Hepatocyte (in vitro differentiated cells): ENCODE data around the gene TTC31. TPM values are rescaled to one million over a fixed set of nuclear protein-coding genes. Genes with fewer than 3 reads are reported as not detected.
A peak's percentile ranks its signal among the peaks of the same experiment; 100 is the strongest.

Experiments
- DNase-seq: peaks from one replicate; pipeline ENCODE4 v3.0.0-alpha.2; 2016; ENCODE audit warnings: low spot score
- H2AFZ ChIP-seq: fragments of 200-600 bp; sonication (generic); 2 replicates; pipeline ENCODE4 v1.6.0; 2016; ENCODE audit warnings: antibody characterized with exemption, mild to moderate bottlenecking
- H3K27ac ChIP-seq: fragments of 200-600 bp; sonication (generic); 2 replicates; pipeline ENCODE4 v1.5.1; 2016; ENCODE audit warnings: mild to moderate bottlenecking
- H3K27me3 ChIP-seq: fragments of 200-600 bp; sonication (generic); 2 replicates; pipeline ENCODE4 v1.6.1; 2016
- H3K36me3 ChIP-seq: fragments of 200-600 bp; sonication (generic); replicated peaks from 2 replicates; pipeline ENCODE4 v1.5.1; 2016; ENCODE audit warnings: low read depth; ENCODE audit not compliant: insufficient read depth
- H3K4me1 ChIP-seq: fragments of 200-600 bp; sonication (generic); 2 replicates; pipeline ENCODE4 v1.5.1; 2016; ENCODE audit warnings: mild to moderate bottlenecking, moderate library complexity; ENCODE audit not compliant: insufficient read depth
- H3K4me2 ChIP-seq: fragments of 200-600 bp; sonication (generic); 2 replicates; pipeline ENCODE4 v1.6.0; 2016
- H3K4me3 ChIP-seq: fragments of 200-600 bp; sonication (generic); 2 replicates; pipeline ENCODE4 v1.5.1; 2016; ENCODE audit warnings: mild to moderate bottlenecking
- H3K79me2 ChIP-seq: fragments of 200-600 bp; sonication (generic); 2 replicates; pipeline ENCODE4 v1.6.0; 2017; ENCODE audit warnings: mild to moderate bottlenecking
- H3K9me2 ChIP-seq: fragments of 200-600 bp; sonication (generic); replicated peaks from 2 replicates; pipeline ENCODE4 v1.6.0; 2017; ENCODE audit warnings: mild to moderate bottlenecking; ENCODE audit not compliant: insufficient read depth
- H3K9me3 ChIP-seq: fragments of 200-600 bp; sonication (generic); 2 replicates; pipeline ENCODE4 v1.5.1; 2016; ENCODE audit warnings: low read depth, mild to moderate bottlenecking
- H4K20me1 ChIP-seq: fragments of 200-600 bp; sonication (generic); 2 replicates; pipeline ENCODE4 v1.6.0; 2016; ENCODE audit warnings: mild to moderate bottlenecking; ENCODE audit not compliant: insufficient read depth, poor library complexity, severe bottlenecking
- CTCF ChIP-seq: fragments of 200-600 bp; sonication (generic); IDR thresholded peaks from 2 replicates; pipeline ENCODE4 v1.5.1; 2016; ENCODE audit warnings: antibody characterized with exemption, mild to moderate bottlenecking; ENCODE audit not compliant: poor library complexity
- EZH2 ChIP-seq: fragments of 200-600 bp; sonication (generic); IDR thresholded peaks from 2 replicates; pipeline ENCODE4 v1.6.1; 2016; ENCODE audit warnings: antibody characterized with exemption, mild to moderate bottlenecking, borderline replicate concordance
- EZH2phosphoT487 ChIP-seq: fragments of 200-600 bp; sonication (generic); IDR thresholded peaks from one replicate; pipeline ENCODE4 v1.6.1; 2018; ENCODE audit warnings: antibody characterized with exemption, mild to moderate bottlenecking, low read depth, moderate library complexity; ENCODE audit not compliant: unreplicated experiment, severe bottlenecking
- WGBS: methylation state at CpG from one replicate; pipeline ENCODE4 v1.1.6; 2016; ENCODE audit warnings: low lambda C conversion rate; ENCODE audit errors: missing lambda C conversion rate; 5-methylcytosine and 5-hydroxymethylcytosine counted together
- polyA plus RNA-seq: library from polyadenylated mRNA; unstranded; fragments of >200 nt; fragmentation: Nextera tagmentation; extraction: Ambion mirVana; gene quantifications from 2 replicates; pipeline ENCODE4 v1.2.1, GENCODE V29; 2016
- total RNA-seq: library from RNA; depleted of rRNA; stranded (reverse); fragments of >200 nt; gene quantifications from 2 replicates; pipeline ENCODE4 v1.2.3, GENCODE V29; 2014

Gene TTC31
- total and polyA plus RNA-seq, 2 experiments from 2014 or later: 21.3 to 25.1 TPM

- WGBS: 3% methylated on average over 40 of the region's 52 CpGs
- Histone ChIP-seq H3K4me3 (no peak overlapping the region), H3K9me2 (no peaks in the 10 kb centered on the region), H3K36me3 (no peaks in the 10 kb centered on the region), H3K9me3 (no peaks in the 10 kb centered on the region), H4K20me1 (no peaks in the 10 kb centered on the region), H3K27ac (no peak overlapping the region), H3K27me3 (peaks cover 92% of the 10 kb centered on the region), H3K4me2 (peak overlapping the region; percentile 64), H3K4me1 (peaks cover 6% of the 10 kb centered on the region), H3K79me2 (no peaks in the 10 kb centered on the region), H2AFZ (no peak overlapping the region)
- no peak for DNase-seq
- TF ChIP-seq EZH2 (peak; percentile 76), EZH2phosphoT487 (peak; percentile 83), CTCF (no peak)
Measured at GRCh38 chr2:74513605-74514367, 30.9 kb downstream of the TTC31 start.

GRCh38 chr2:74514368-74515270 is 31.7 kb downstream of the TTC31 start, which contains the start of gene TLX2:
Gene TLX2, plus strand, starts transcription at chr2:74514450. Its CDS starts 357 bp downstream, at chr2:74514807.
- 5% methylated on average over 73 of the region's 82 CpGs for WGBS
- H3K4me1 ChIP-seq: peaks cover 6% of the 10 kb centered on the region
- no peaks in the 10 kb centered on the region for H4K20me1 ChIP-seq
- peaks cover 98% of the 10 kb centered on the region for H3K27me3 ChIP-seq
- H3K9me2 ChIP-seq: no peaks in the 10 kb centered on the region
- H3K36me3 ChIP-seq: no peaks in the 10 kb centered on the region
- DNase-seq: no peak
- H3K4me3 ChIP-seq: no peak within 1 kb of the TSS
- H3K79me2 ChIP-seq: no peaks in the 10 kb centered on the region
- peak within 1 kb of the TSS; percentile 74 for H3K4me2 ChIP-seq
- no peaks in the 10 kb centered on the region for H3K9me3 ChIP-seq
- TF ChIP-seq EZH2 (peak; percentile 61), CTCF (no peak), EZH2phosphoT487 (peak; percentile 70)
- H2AFZ ChIP-seq: no peak within 1 kb of the TSS
- no peak within 1 kb of the TSS for H3K27ac ChIP-seq

- Histone ChIP-seq H3K79me2 (no peaks in the 10 kb centered on the region), H4K20me1 (no peaks in the 10 kb centered on the region), H3K27ac (no peak overlapping the region), H3K4me1 (peaks cover 6% of the 10 kb centered on the region), H3K9me2 (no peaks in the 10 kb centered on the region), H3K36me3 (no peaks in the 10 kb centered on the region), H3K9me3 (no peaks in the 10 kb centered on the region), H3K4me2 (peak overlapping the region; percentile 74), H3K27me3 (peaks cover 98% of the 10 kb centered on the region), H3K4me3 (no peak overlapping the region), H2AFZ (peak overlapping the region; percentile 66)
- peak; percentile 94 for TF ChIP-seq EZH2
- no peak for TF ChIP-seq CTCF
- TF ChIP-seq EZH2phosphoT487: peak; percentile 14
- no peak for DNase-seq
- 7% methylated on average over 52 of the region's 60 CpGs for WGBS
Measured at GRCh38 chr2:74515271-74515980, 32.5 kb downstream of the TTC31 start.
